ENCODE measurements around the gene MRLN.

The MRLN gene

GRCh38 chr10:59741583-59741982 lies 11.7 kb downstream of the MRLN start:
- no peak for DNase-seq (ENCODE audit: low read depth in 1 of 2, low spot score in 1 of 2)
- no peak overlapping the region for H3K4me3 ChIP-seq (replicated peaks; ENCODE audit: insufficient read depth, low read length)
- no peak overlapping the region for H3K27ac ChIP-seq (replicated peaks)
- no peak for TF ChIP-seq GABPA (IDR thresholded peaks at IDR 0.05; ENCODE audit: low read depth)
- TF ChIP-seq SPI1 (IDR thresholded peaks at IDR 0.05; ENCODE audit: borderline replicate concordance, low read depth), result no peak
- TF ChIP-seq REST (IDR thresholded peaks at IDR 0.05; ENCODE audit: insufficient replicate concordance, low read depth), result no peak
- TF ChIP-seq CTCF (IDR thresholded peaks at IDR 0.05; ENCODE audit: insufficient read depth, low read length), result no peak
- no peak for TF ChIP-seq POLR2AphosphoS5 (IDR thresholded peaks at IDR 0.05; ENCODE audit: low read depth)
- no peaks in the 10 kb centered on the region for H3K27me3 ChIP-seq (ENCODE audit: insufficient read depth, poor library complexity, severe bottlenecking)

GRCh38 chr10:59741048-59741447 lies 12.2 kb downstream of the MRLN start:
- DNase-seq (ENCODE audit: low read depth in 1 of 2, low spot score in 1 of 2), result no peak
- no peak overlapping the region for H3K27ac ChIP-seq (replicated peaks)
- no peak overlapping the region for H3K4me3 ChIP-seq (replicated peaks; ENCODE audit: insufficient read depth, low read length)
- TF ChIP-seq SPI1 (IDR thresholded peaks at IDR 0.05; ENCODE audit: borderline replicate concordance, low read depth) (no peak), CTCF (IDR thresholded peaks at IDR 0.05; ENCODE audit: insufficient read depth, low read length) (no peak), REST (IDR thresholded peaks at IDR 0.05; ENCODE audit: insufficient replicate concordance, low read depth) (no peak), GABPA (IDR thresholded peaks at IDR 0.05; ENCODE audit: low read depth) (no peak), POLR2AphosphoS5 (IDR thresholded peaks at IDR 0.05; ENCODE audit: low read depth) (no peak)
- no peaks in the 10 kb centered on the region for H3K27me3 ChIP-seq (ENCODE audit: insufficient read depth, poor library complexity, severe bottlenecking)

GRCh38 chr10:59736749-59737148 lies 16.5 kb downstream of the MRLN start:
- no peak for DNase-seq (ENCODE audit: low read depth in 1 of 2, low spot score in 1 of 2)
- TF ChIP-seq POLR2AphosphoS5 (IDR thresholded peaks at IDR 0.05; ENCODE audit: low read depth) (no peak), SPI1 (IDR thresholded peaks at IDR 0.05; ENCODE audit: borderline replicate concordance, low read depth) (no peak), GABPA (IDR thresholded peaks at IDR 0.05; ENCODE audit: low read depth) (no peak), CTCF (IDR thresholded peaks at IDR 0.05; ENCODE audit: insufficient read depth, low read length) (no peak), REST (IDR thresholded peaks at IDR 0.05; ENCODE audit: insufficient replicate concordance, low read depth) (no peak)
- Histone ChIP-seq H3K27me3 (ENCODE audit: insufficient read depth, poor library complexity, severe bottlenecking) (no peaks in the 10 kb centered on the region), H3K27ac (replicated peaks) (no peak overlapping the region), H3K4me3 (replicated peaks; ENCODE audit: insufficient read depth, low read length) (no peak overlapping the region)
